Measurements from ENCODE around the gene CCDC39. TPM values are rescaled to one million over a fixed set of nuclear protein-coding genes. Genes with fewer than 3 reads are reported as not detected.

The CCDC39 gene
- polyA plus RNA-seq, 2 of the 4 experiments (the other 2 are of a cell fraction) = not detected

GRCh38 chr3:180630371-180630770 is 48.9 kb downstream of the CCDC39 start (continued):
- TF ChIP-seq RFX5 (IDR thresholded peaks at IDR 0.05) = no peak
- TF ChIP-seq ZFP36 (IDR thresholded peaks at IDR 0.05; ENCODE audit: borderline replicate concordance, partially characterized antibody) = no peak
- TF ChIP-seq CBX2 (IDR thresholded peaks at IDR 0.05; ENCODE audit: borderline replicate concordance, low read depth) = no peak
- no peak for TF ChIP-seq CEBPB (IDR thresholded peaks at IDR 0.05)
- TF ChIP-seq, protein P1, sequence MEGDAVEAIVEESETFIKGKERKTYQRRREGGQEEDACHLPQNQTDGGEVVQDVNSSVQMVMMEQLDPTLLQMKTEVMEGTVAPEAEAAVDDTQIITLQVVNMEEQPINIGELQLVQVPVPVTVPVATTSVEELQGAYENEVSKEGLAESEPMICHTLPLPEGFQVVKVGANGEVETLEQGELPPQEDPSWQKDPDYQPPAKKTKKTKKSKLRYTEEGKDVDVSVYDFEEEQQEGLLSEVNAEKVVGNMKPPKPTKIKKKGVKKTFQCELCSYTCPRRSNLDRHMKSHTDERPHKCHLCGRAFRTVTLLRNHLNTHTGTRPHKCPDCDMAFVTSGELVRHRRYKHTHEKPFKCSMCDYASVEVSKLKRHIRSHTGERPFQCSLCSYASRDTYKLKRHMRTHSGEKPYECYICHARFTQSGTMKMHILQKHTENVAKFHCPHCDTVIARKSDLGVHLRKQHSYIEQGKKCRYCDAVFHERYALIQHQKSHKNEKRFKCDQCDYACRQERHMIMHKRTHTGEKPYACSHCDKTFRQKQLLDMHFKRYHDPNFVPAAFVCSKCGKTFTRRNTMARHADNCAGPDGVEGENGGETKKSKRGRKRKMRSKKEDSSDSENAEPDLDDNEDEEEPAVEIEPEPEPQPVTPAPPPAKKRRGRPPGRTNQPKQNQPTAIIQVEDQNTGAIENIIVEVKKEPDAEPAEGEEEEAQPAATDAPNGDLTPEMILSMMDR (IDR thresholded peaks at IDR 0.05) = no peak
- no peak for TF ChIP-seq EHMT2 (IDR thresholded peaks at IDR 0.05; ENCODE audit: low read depth)

DNA sequence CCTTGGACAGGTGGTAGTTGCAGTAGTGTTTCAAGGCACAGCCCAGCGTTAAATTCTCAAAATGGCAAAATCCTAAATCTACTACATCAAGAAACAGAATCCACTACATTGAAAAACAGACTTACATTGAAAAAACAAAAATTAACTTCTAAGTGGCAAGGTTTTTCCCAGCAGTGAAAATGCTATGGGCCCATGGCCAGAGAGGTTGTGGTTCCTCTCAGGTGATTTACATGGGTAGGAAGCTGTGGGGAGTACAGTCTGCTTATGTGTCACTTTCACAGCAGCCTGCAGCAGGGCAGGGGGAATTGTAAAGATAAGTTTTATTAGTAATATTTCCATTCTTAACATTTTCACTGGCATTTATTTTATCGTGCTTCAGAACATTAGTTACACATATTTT is 52.4 kb downstream of the CCDC39 start:
- Histone ChIP-seq H3K4me2 (no peak overlapping the region), H3K27ac (no peak overlapping the region), H3K4me3 (no peak overlapping the region), H3K4me1 (no peaks in the 10 kb centered on the region), H3K9me3 (no peaks in the 10 kb centered on the region)
- ATAC-seq (no peak), FAIRE-seq (no peak), DNase-seq (ENCODE audit: low read depth in 1 of 2, low spot score in 1 of 2) (no peak)
- POLR2A ChIA-PET = no interaction called here
- CTCF ChIA-PET = no interaction called here
- WGBS (ENCODE audit: missing lambda C conversion rate) = 82% methylated on average over 2 of the region's 2 CpGs
- TF ChIP-seq RNF2 (IDR thresholded peaks at IDR 0.05; ENCODE audit: borderline replicate concordance, low read depth) (no peak), RCOR1 (IDR thresholded peaks at IDR 0.05; ENCODE audit: low read depth, low read length) (no peak), MYC (IDR thresholded peaks at IDR 0.05; ENCODE audit: borderline replicate concordance, low read length) (no peak), SMC3 (IDR thresholded peaks at IDR 0.05) (no peak), BCL3 (IDR thresholded peaks at IDR 0.05) (no peak), RARB (CRISPR knock-in tag; IDR thresholded peaks at IDR 0.05) (no peak), CEBPB (IDR thresholded peaks at IDR 0.05) (no peak), HEYL (CRISPR knock-in tag; IDR thresholded peaks at IDR 0.05) (no peak), ZSCAN20 (CRISPR knock-in tag; IDR thresholded peaks at IDR 0.05) (no peak), MAZ (IDR thresholded peaks at IDR 0.05; ENCODE audit: borderline replicate concordance, low read depth, low read length) (no peak), E2F6 (IDR thresholded peaks at IDR 0.05; ENCODE audit: borderline replicate concordance, low read depth) (no peak)
- TF ChIP-seq, protein P1 (IDR thresholded peaks at IDR 0.05) = no peak
- TF ChIP-seq, protein P2, sequence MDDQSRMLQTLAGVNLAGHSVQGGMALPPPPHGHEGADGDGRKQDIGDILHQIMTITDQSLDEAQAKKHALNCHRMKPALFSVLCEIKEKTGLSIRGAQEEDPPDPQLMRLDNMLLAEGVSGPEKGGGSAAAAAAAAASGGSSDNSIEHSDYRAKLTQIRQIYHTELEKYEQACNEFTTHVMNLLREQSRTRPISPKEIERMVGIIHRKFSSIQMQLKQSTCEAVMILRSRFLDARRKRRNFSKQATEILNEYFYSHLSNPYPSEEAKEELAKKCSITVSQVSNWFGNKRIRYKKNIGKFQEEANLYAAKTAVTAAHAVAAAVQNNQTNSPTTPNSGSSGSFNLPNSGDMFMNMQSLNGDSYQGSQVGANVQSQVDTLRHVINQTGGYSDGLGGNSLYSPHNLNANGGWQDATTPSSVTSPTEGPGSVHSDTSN (IDR thresholded peaks at IDR 0.05) = no peak
- TF ChIP-seq, protein P3, sequence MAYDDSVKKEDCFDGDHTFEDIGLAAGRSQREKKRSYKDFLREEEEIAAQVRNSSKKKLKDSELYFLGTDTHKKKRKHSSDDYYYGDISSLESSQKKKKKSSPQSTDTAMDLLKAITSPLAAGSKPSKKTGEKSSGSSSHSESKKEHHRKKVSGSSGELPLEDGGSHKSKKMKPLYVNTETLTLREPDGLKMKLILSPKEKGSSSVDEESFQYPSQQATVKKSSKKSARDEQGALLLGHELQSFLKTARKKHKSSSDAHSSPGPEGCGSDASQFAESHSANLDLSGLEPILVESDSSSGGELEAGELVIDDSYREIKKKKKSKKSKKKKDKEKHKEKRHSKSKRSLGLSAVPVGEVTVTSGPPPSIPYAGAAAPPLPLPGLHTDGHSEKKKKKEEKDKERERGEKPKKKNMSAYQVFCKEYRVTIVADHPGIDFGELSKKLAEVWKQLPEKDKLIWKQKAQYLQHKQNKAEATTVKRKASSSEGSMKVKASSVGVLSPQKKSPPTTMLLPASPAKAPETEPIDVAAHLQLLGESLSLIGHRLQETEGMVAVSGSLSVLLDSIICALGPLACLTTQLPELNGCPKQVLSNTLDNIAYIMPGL (CRISPR knock-in tag; IDR thresholded peaks at IDR 0.05; ENCODE audit: borderline replicate concordance) = no peak
